GM12892 (cell line): ENCODE measurements around the gene COL4A1.

Source experiments
- POLR2A ChIP-seq: IDR thresholded peaks from 2 replicates; pipeline ENCODE4 v1.6.1; 2011; ENCODE audit warnings: low read depth, low read length, control low read depth
- POLR2AphosphoS5 ChIP-seq: IDR thresholded peaks from 2 replicates; pipeline ENCODE4 v1.6.1; 2011; ENCODE audit warnings: low read depth, low read length, control low read depth
- TAF1 ChIP-seq: IDR thresholded peaks from 2 replicates; pipeline ENCODE4 v1.6.1; 2011; ENCODE audit warnings: low read depth, mild to moderate bottlenecking, control low read depth, low read length, borderline replicate concordance

GRCh38 chr13:110317093-110317492, 10.1 kb upstream of the COL4A1 start:
- TF ChIP-seq POLR2A (no peak), POLR2AphosphoS5 (no peak), TAF1 (no peak)
